GM12873 (cell line): Measurements from ENCODE around the gene MPRIP.

Source experiments
- CTCF ChIP-seq: IDR thresholded peaks from 2 replicates; pipeline ENCODE4 v1.5.1; 2012; ENCODE audit warnings: low read depth, mild to moderate bottlenecking, moderate library complexity, low read length, control low read depth; ENCODE audit not compliant: insufficient read depth; ENCODE audit errors: missing control alignments

Gene MPRIP

DNA sequence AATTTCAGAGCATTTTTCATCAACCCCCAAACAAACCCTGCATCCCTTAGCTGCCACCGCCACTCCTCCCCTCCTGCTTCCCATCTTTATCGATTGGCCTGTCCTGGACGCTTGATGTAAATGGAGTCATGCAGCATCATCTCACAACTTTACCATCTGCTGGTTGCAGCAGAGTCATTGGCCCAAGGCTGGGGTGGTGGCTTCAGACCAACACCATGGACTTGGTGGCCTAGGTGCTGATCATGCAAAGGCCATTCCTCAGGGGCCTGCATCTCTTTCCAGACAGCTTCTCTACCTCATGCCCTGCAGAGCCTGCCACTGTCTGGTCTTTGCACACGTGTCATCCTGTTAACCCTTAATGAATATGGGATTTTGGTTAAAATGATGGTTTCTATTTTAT lies 73.4 kb downstream of the MPRIP start:
- TF ChIP-seq CTCF: no peak

DNA sequence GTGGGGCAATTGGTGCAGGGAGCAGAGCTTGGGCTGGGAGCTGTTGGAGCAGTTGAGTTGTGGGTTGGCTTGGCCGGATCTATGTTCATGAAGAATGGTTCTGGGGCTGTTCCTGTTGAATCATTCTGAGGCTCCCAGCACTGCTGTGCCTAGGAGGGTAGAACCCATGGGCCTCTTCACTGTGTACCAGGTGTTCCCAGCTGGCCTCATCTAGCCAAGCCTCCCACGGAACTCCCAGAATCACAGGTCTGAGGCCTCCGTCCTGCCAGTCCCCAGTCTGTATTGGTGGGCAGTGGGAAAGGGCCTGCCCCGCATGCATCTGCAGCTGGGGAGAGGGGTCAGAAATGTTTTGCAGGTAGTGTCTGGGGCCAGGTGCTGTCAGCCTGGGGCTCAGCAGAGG lies 74.1 kb downstream of the MPRIP start:
- TF ChIP-seq CTCF: no peak

- no peak for TF ChIP-seq CTCF
Measured at GRCh38 chr17:17117923-17118322, 75.7 kb downstream of the MPRIP start.

GRCh38 chr17:17118399-17118798 lies 76.1 kb downstream of the MPRIP start:
- TF ChIP-seq CTCF: no peak

DNA sequence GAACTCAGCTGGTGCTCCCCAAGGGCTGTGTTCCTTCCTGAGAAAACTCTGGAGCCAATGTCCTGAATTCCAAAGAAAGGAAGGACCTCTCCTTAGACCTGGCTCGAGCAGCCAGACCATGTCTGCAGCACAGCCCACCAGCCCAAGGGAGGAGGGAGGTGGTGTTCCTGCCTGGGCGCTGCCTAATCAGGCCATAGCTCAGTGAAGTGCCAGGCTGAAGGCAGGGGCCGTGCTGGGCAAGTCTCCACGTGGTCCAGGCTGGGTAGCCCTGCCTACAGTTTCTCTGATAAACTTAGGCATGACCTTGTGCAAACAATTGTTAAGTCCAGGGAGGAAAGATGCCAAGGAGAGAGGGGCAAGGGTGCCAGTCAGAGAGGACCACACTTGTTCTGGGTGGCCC lies 76.8 kb downstream of the MPRIP start:
- TF ChIP-seq CTCF: no peak

DNA sequence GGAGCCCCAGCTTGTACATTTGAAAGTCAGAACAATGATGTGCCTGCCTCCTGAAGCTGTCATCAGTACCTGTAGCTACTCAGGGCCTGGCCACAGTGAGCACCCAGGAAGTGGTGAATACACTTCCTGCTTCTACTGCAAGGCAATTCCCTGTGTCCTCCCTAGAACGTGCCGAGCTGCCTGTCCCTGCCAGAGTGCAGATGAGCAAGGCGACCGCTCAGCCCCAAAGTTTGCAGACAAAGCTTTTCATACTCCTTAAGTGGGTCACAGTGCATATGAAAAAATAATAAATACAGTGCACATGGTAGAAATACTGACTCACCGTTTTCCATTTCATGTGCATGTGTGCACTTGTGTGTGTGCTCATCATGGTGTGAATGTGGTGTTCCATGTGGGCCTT lies 77.3 kb downstream of the MPRIP start:
- TF ChIP-seq CTCF: no peak

DNA sequence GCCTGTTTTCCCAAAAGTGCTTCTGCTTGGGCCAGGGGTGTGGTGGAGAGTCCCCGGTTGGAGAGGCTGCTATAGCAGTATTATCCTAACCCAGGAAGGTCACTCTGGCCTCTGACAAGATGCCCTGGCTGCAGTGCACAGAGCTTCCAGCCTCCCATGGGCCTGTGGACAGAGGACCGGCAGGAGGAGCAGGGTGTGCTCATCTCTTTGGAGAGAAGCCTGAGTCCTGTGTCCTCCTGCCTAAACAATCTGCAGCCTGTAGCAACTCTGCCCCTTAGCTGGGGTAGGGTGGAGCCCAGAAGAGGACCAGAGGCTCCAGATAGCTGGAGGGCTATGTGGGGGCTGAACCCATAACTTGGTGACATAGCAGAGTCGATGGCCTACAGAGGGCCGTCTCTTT lies 78.0 kb downstream of the MPRIP start:
- no peak for TF ChIP-seq CTCF

DNA sequence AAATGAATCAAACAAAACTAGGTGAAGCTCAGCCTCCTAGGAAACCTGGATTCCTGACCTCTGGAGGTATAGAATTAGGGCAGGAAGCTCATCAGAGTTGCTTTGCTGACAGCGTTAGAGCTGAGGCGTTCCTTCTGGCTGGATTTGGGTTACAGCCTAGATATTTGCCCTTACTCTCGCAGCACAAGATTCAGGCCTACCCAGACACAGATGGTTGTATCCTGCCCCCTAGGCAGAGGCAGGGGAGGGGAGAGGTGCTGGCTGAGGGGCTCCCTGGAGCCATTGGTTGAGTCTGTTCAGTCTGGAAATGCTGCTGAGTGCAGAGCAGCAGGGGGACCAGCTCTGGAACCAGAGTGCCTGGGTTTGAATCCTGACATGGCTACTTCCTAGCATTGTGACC lies 78.4 kb downstream of the MPRIP start:
- no peak for TF ChIP-seq CTCF
